NCI-H524 (cell line): ENCODE measurements around the gene GYG1.

Experiments
- DNase-seq, 2 experiments: peaks; one replicate each; lab custom pipeline; 2025; lab: John Stamatoyannopoulos, UW

GYG1 gene

GRCh38 chr3:148991219-148992026 lies at the start of gene GYG1:
TSS of gene GYG1 (plus strand) at chr3:148991540. CDS start at chr3:148991641, 101 bp downstream.
- DNase-seq = peak; percentile 44 to 67

GRCh38 chr3:148943506-148944205 lies 47.7 kb upstream of the GYG1 start:
- peak; percentile 77 to 87 for DNase-seq

- no peak for DNase-seq
Measured at GRCh38 chr3:148945116-148945515, 46.2 kb upstream of the GYG1 start.

- no peak for DNase-seq
Measured at GRCh38 chr3:148948913-148949657, 42.3 kb upstream of the GYG1 start.

- DNase-seq = peak in 1 of 2 experiments; percentile 11
Measured at GRCh38 chr3:148950806-148951205, 40.5 kb upstream of the GYG1 start.

GRCh38 chr3:148951599-148952361 lies 39.6 kb upstream of the GYG1 start:
- DNase-seq = no peak

GRCh38 chr3:148953094-148953493 lies 38.2 kb upstream of the GYG1 start:
- no peak for DNase-seq

- no peak for DNase-seq
Measured at GRCh38 chr3:148954981-148955380, 36.4 kb upstream of the GYG1 start.

- DNase-seq = peak; percentile 16 to 43
Measured at GRCh38 chr3:148955544-148956346, 35.6 kb upstream of the GYG1 start.

- peak; percentile 2 to 34 for DNase-seq
Measured at GRCh38 chr3:148957586-148957985, 33.8 kb upstream of the GYG1 start.

GRCh38 chr3:148958696-148959095 lies 32.6 kb upstream of the GYG1 start:
- no peak for DNase-seq

- DNase-seq = no peak
Measured at GRCh38 chr3:148962513-148962912, 28.8 kb upstream of the GYG1 start.

- no peak for DNase-seq
Measured at GRCh38 chr3:148964809-148965208, 26.5 kb upstream of the GYG1 start.

GRCh38 chr3:148968321-148968720 lies 23.0 kb upstream of the GYG1 start:
- no peak for DNase-seq

- no peak for DNase-seq
Measured at GRCh38 chr3:148970271-148970670, 21.1 kb upstream of the GYG1 start.

- no peak for DNase-seq
Measured at GRCh38 chr3:148971401-148972163, 19.8 kb upstream of the GYG1 start.

GRCh38 chr3:148974726-148975125 lies 16.6 kb upstream of the GYG1 start:
- DNase-seq = no peak

GRCh38 chr3:148975248-148975647 lies 16.1 kb upstream of the GYG1 start:
- no peak for DNase-seq

- no peak for DNase-seq
Measured at GRCh38 chr3:148975696-148976095, 15.6 kb upstream of the GYG1 start.

- DNase-seq = no peak
Measured at GRCh38 chr3:148981273-148981672, 10.1 kb upstream of the GYG1 start.
